Endodermal cell (in vitro differentiated cells): ENCODE measurements around the gene NCK2. TPM values are rescaled to one million over a fixed set of nuclear protein-coding genes. Genes with fewer than 3 reads are reported as not detected.

Experiments
- DNase-seq: peaks from one replicate; pipeline ENCODE4 v3.0.0-alpha.2; 2017
- H3K27ac ChIP-seq: 2 replicates; pipeline ENCODE4 v1.5.1; 2013; ENCODE audit warnings: mild to moderate bottlenecking, low read depth, low read length, moderate library complexity
- H3K27me3 ChIP-seq: 2 replicates; pipeline ENCODE4 v1.6.1; 2013; ENCODE audit warnings: mild to moderate bottlenecking, low read length, moderate library complexity; ENCODE audit not compliant: insufficient read depth, control insufficient read depth, poor library complexity, severe bottlenecking
- H3K36me3 ChIP-seq: 2 replicates; pipeline ENCODE4 v1.7.0; 2013; ENCODE audit warnings: mild to moderate bottlenecking, low read length, moderate library complexity; ENCODE audit not compliant: control insufficient read depth, insufficient read depth
- H3K4me1 ChIP-seq: one replicate; pipeline ENCODE4 v1.7.0; 2013; ENCODE audit warnings: low read length; ENCODE audit not compliant: control insufficient read depth, insufficient read depth
- H3K4me3 ChIP-seq: 2 replicates; pipeline ENCODE4 v1.5.1; 2013; ENCODE audit warnings: mild to moderate bottlenecking, low read length, moderate library complexity
- H3K9ac ChIP-seq: 2 replicates; pipeline ENCODE4 v1.6.1; 2013; ENCODE audit warnings: mild to moderate bottlenecking, low read length, moderate library complexity; ENCODE audit not compliant: poor library complexity, severe bottlenecking; ENCODE audit errors: extremely low read depth
- H3K9me3 ChIP-seq: 2 replicates; pipeline ENCODE4 v1.6.1; 2013; ENCODE audit warnings: mild to moderate bottlenecking, low read length, moderate library complexity; ENCODE audit not compliant: control insufficient read depth
- H3K27ac Mint-ChIP-seq: 2 replicates; pipeline ENCODE4 v1.8.0; 2020; ENCODE audit warnings: mixed read lengths
- H3K27me3 Mint-ChIP-seq: 2 replicates; pipeline ENCODE4 v1.8.0; 2021; ENCODE audit warnings: mild to moderate bottlenecking, mixed read lengths; ENCODE audit not compliant: insufficient read depth
- H3K36me3 Mint-ChIP-seq: 2 replicates; pipeline ENCODE4 v1.8.0; 2020; ENCODE audit warnings: low read depth, mixed read lengths
- H3K4me1 Mint-ChIP-seq: 2 replicates; pipeline ENCODE4 v1.8.0; 2020; ENCODE audit warnings: mixed read lengths
- H3K4me3 Mint-ChIP-seq: 2 replicates; pipeline ENCODE4 v1.8.0; 2020; ENCODE audit warnings: mild to moderate bottlenecking, moderate library complexity, mixed read lengths
- H3K9me3 Mint-ChIP-seq: 2 replicates; pipeline ENCODE4 v1.8.0; 2020; ENCODE audit warnings: mild to moderate bottlenecking, mixed read lengths
- CTCF ChIP-seq: fragments of 200-600 bp; sonication (generic); conservative IDR thresholded peaks from 2 replicates; pipeline ENCODE4 v1.5.0; 2021; ENCODE audit warnings: antibody characterized with exemption, mild to moderate bottlenecking
- WGBS, 2 experiments: methylation state at CpG; one replicate each; pipeline versions ENCODE4 v1.1.5 to v1.1.7; 2013; ENCODE audit warnings: missing lambda C conversion rate in 2 of 2, mixed read lengths in 1 of 2; ENCODE audit not compliant: insufficient coverage in 1 of 2, insufficient read length in 1 of 2; 5-methylcytosine and 5-hydroxymethylcytosine counted together
- total RNA-seq, 2 donors: library from RNA; stranded (reverse); fragmentation: NEBNext Ultra II Directional in 1 of 2; extraction: Animal tissue kit (Norgen Biotek cat#: 25700) in 1 of 2; gene quantifications; 2 replicates in 1 of 2; 3 replicates in 1 of 2; pipeline ENCODE4 v1.2.1, GENCODE V29; 2021

Gene NCK2
- total RNA-seq, 2 donors from 2014 or later: 58.9 to 63.8 TPM

DNA sequence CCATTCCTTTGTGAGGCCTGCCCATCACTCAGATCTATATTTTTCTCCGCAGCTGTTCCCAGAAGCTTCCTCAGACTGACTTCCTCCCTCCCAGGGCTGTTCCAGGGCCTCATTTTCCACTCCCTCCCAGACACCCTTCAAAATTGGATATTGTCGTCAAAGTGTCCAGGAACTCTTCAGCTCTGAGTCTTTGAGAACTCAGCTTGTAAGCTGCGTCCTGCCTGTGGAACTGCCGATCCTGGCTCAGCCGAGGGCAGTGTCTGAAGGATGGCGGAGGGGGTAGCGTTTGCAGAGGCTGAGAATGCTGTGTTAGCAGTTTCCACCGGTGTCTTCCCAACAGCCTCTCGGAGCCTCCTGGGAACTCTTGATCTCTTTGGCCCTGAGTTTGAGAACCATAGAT lies 27.1 kb downstream of the NCK2 start:
- Mint-ChIP-seq H3K27ac (peak overlapping the region; percentile 61), H3K4me1 (peaks cover 41% of the 10 kb centered on the region), H3K36me3 (peaks cover 7% of the 10 kb centered on the region), H3K9me3 (no peaks in the 10 kb centered on the region), H3K4me3 (no peak overlapping the region), H3K27me3 (no peaks in the 10 kb centered on the region)
- H3K27me3 ChIP-seq: no peaks in the 10 kb centered on the region
- no peak for DNase-seq
- H3K27ac ChIP-seq: peak overlapping the region; percentile 25
- WGBS, 2 experiments: 79 to 87% methylated on average over 3 to 9 of the region's 9 CpGs
- TF ChIP-seq CTCF: no peak
- H3K4me3 ChIP-seq: no peak overlapping the region
- H3K9me3 ChIP-seq: no peaks in the 10 kb centered on the region
- peaks cover 8% of the 10 kb centered on the region for H3K36me3 ChIP-seq
- peaks cover 8% of the 10 kb centered on the region for H3K4me1 ChIP-seq
- H3K9ac ChIP-seq: no peak overlapping the region

GRCh38 chr2:105772362-105772761 lies 27.6 kb downstream of the NCK2 start:
- Mint-ChIP-seq H3K4me1 (peaks cover 41% of the 10 kb centered on the region), H3K27me3 (no peaks in the 10 kb centered on the region), H3K36me3 (peaks cover 7% of the 10 kb centered on the region), H3K4me3 (no peak overlapping the region), H3K27ac (no peak overlapping the region), H3K9me3 (no peaks in the 10 kb centered on the region)
- Histone ChIP-seq H3K27ac (no peak overlapping the region), H3K4me3 (no peak overlapping the region), H3K4me1 (peaks cover 8% of the 10 kb centered on the region), H3K9me3 (no peaks in the 10 kb centered on the region), H3K9ac (no peak overlapping the region), H3K36me3 (peaks cover 13% of the 10 kb centered on the region), H3K27me3 (no peaks in the 10 kb centered on the region)
- TF ChIP-seq CTCF: no peak
- DNase-seq: no peak
- 83 to 88% methylated on average over 3 to 5 of the region's 5 CpGs for WGBS, 2 experiments

DNA sequence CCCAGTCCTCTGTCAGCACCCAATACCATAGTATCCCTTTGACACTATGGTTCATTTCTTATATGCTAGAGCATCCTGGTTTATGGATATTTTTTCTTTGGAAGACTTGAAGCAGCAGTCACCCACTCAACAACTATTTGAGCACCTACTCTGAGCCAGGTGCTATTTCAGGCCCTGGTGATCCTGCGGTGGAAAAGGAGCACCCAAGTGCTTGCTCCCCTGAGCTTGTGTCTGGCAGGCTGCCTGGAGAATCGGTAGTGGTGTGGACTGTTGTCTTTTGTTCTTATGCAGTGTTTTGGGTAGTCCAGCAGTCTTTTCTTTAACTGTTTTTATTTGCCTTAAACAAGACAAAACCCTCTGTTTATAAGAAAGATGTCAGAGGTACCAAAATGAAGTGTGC lies 28.9 kb downstream of the NCK2 start:
- no peak for TF ChIP-seq CTCF
- H3K4me1 Mint-ChIP-seq: peaks cover 39% of the 10 kb centered on the region
- no peaks in the 10 kb centered on the region for H3K27me3 Mint-ChIP-seq
- no peak overlapping the region for H3K9ac ChIP-seq
- H3K9me3 Mint-ChIP-seq: no peaks in the 10 kb centered on the region
- no peaks in the 10 kb centered on the region for H3K9me3 ChIP-seq
- no peak overlapping the region for H3K4me3 ChIP-seq
- H3K4me3 Mint-ChIP-seq: no peak overlapping the region
- H3K36me3 Mint-ChIP-seq: peaks cover 7% of the 10 kb centered on the region
- WGBS, 2 experiments: 100% methylated on average over 1 to 2 of the region's 2 CpGs
- H3K36me3 ChIP-seq: peaks cover 17% of the 10 kb centered on the region
- H3K27me3 ChIP-seq: no peaks in the 10 kb centered on the region
- peaks cover 8% of the 10 kb centered on the region for H3K4me1 ChIP-seq
- no peak overlapping the region for H3K27ac Mint-ChIP-seq
- peak; percentile 28 for DNase-seq
- H3K27ac ChIP-seq: no peak overlapping the region
